ENCODE data around the gene PUS10.
"Not testable (repeated sequence)": the region's sequence is repeated elsewhere in the genome, so short reads cannot be mapped to it uniquely, and the experiment has no call there.

The PUS10 gene

GRCh38 chr2:60926741-60927552 is 91.1 kb downstream of the PUS10 start:
- no peak for DNase-seq

GRCh38 chr2:60925994-60926740 is 91.9 kb downstream of the PUS10 start:
- no peak for DNase-seq

- DNase-seq, result no peak
Observed at GRCh38 chr2:60907329-60907728, 110.7 kb downstream of the PUS10 start.

GRCh38 chr2:60906395-60906794 is 111.7 kb downstream of the PUS10 start:
- DNase-seq, result no peak

GRCh38 chr2:60905867-60906266 is 112.2 kb downstream of the PUS10 start:
- not testable (repeated sequence) for DNase-seq

- DNase-seq, result not testable (repeated sequence)
Observed at GRCh38 chr2:60901296-60901695, 116.8 kb downstream of the PUS10 start.

GRCh38 chr2:60899892-60900249 is 118.2 kb downstream of the PUS10 start:
- DNase-seq, result no peak

- DNase-seq, result no peak
Observed at GRCh38 chr2:60899230-60899891, 118.7 kb downstream of the PUS10 start.

GRCh38 chr2:60898567-60898966 is 119.5 kb downstream of the PUS10 start:
- DNase-seq, result no peak
